ENCODE measurements around the gene TRAK1.

TRAK1 gene

GRCh38 chr3:42106646-42107045, 15.5 kb downstream of the TRAK1 start:
- peaks cover 0 to 24% (median 3%) of the 10 kb centered on the region in 11 experiments; a peak in 7 of 22 replicates for H4K20me1 ChIP-seq
- H3K9me3 ChIP-seq (replicated peaks in 1 of 11): peaks cover 0 to 39% (median 21%) of the 10 kb centered on the region in 11 experiments; a peak in 18 of 22 replicates
- no peak overlapping the region for H3K9ac ChIP-seq
- TF ChIP-seq Cebpa-rat (IDR thresholded peaks at IDR 0.05): no peak
- H3K27ac ChIP-seq: no peak overlapping the region
- peaks cover 21 to 48% (median 44%) of the 10 kb centered on the region in 11 experiments for H3K36me3 ChIP-seq
- peaks cover 13 to 16% (median 15%) of the 10 kb centered on the region in 10 experiments for H3K4me1 ChIP-seq
- H3K27me3 ChIP-seq: no peaks in the 10 kb centered on the region
- H3K4me2 ChIP-seq: no peak overlapping the region
- no peak overlapping the region for H3K4me3 ChIP-seq

GRCh38 chr3:42110631-42111030, 19.5 kb downstream of the TRAK1 start:
- Histone ChIP-seq H3K9ac (no peak overlapping the region), H3K36me3 (peaks cover 5 to 30% (median 18%) of the 10 kb centered on the region in 11 experiments; a peak in 16 of 22 replicates), H3K4me2 (no peak overlapping the region), H3K27me3 (no peaks in the 10 kb centered on the region), H3K27ac (no peak overlapping the region), H4K20me1 (peaks cover 0 to 39% (median 11%) of the 10 kb centered on the region in 11 experiments; a peak in 11 of 22 replicates), H3K9me3 (replicated peaks in 1 of 11) (peaks cover 0 to 13% (median 6%) of the 10 kb centered on the region in 11 experiments; a peak in 9 of 22 replicates), H3K4me3 (no peak overlapping the region), H3K4me1 (peaks cover 0 to 29% (median 18%) of the 10 kb centered on the region in 10 experiments; a peak in 15 of 20 replicates)
- no peak for TF ChIP-seq Cebpa-rat (IDR thresholded peaks at IDR 0.05)

- Histone ChIP-seq H3K4me3 (no peak overlapping the region), H3K4me2 (peak overlapping the region in 7 of 11 experiments; percentile 12 to 79 (median 74); a peak in 13 of 22 replicates), H4K20me1 (peaks cover 14 to 70% (median 47%) of the 10 kb centered on the region in 11 experiments; a peak in 20 of 22 replicates), H3K36me3 (peaks cover 0 to 16% (median 0%) of the 10 kb centered on the region in 11 experiments; a peak in 3 of 22 replicates), H3K9ac (peak overlapping the region in 3 of 11 experiments; percentile 35 to 56 (median 46); a peak in 5 of 22 replicates), H3K27me3 (no peaks in the 10 kb centered on the region), H3K27ac (peak overlapping the region in 6 of 11 experiments; percentile 8 to 74 (median 62); a peak in 10 of 22 replicates), H3K4me1 (peaks cover 20 to 62% (median 46%) of the 10 kb centered on the region in 10 experiments), H3K9me3 (replicated peaks in 1 of 11) (no peaks in the 10 kb centered on the region)
- 0 out of 22 replicates have a peak, but pooled peaks of 1 of the 11 experiments have one; percentile 9 for TF ChIP-seq Cebpa-rat (IDR thresholded peaks at IDR 0.05)
These were observed 23.1 kb downstream of the TRAK1 start for GRCh38 chr3:42114130-42114725.

GRCh38 chr3:42115215-42115614, 24.1 kb downstream of the TRAK1 start:
- Histone ChIP-seq H3K27ac (peak overlapping the region in 4 of 11 experiments; percentile 14 to 74 (median 56); a peak in 4 of 22 replicates), H3K4me3 (no peak overlapping the region), H3K9me3 (replicated peaks in 1 of 11) (no peaks in the 10 kb centered on the region), H4K20me1 (peaks cover 19 to 76% (median 57%) of the 10 kb centered on the region in 11 experiments; a peak in 20 of 22 replicates), H3K4me1 (peaks cover 20 to 72% (median 54%) of the 10 kb centered on the region in 10 experiments), H3K9ac (no peak overlapping the region), H3K36me3 (peaks cover 0 to 16% (median 0%) of the 10 kb centered on the region in 11 experiments; a peak in 3 of 22 replicates), H3K4me2 (peak overlapping the region in 5 of 11 experiments; percentile 36 to 76 (median 52); a peak in 9 of 22 replicates), H3K27me3 (no peaks in the 10 kb centered on the region)
- TF ChIP-seq Cebpa-rat (IDR thresholded peaks at IDR 0.05): no peak

GRCh38 chr3:42115946-42116345, 24.8 kb downstream of the TRAK1 start:
- Histone ChIP-seq H4K20me1 (peaks cover 19 to 81% (median 59%) of the 10 kb centered on the region in 11 experiments; a peak in 20 of 22 replicates), H3K4me2 (peak overlapping the region in 5 of 11 experiments; percentile 36 to 76 (median 52); a peak in 8 of 22 replicates), H3K27me3 (no peaks in the 10 kb centered on the region), H3K4me1 (peaks cover 20 to 79% (median 61%) of the 10 kb centered on the region in 10 experiments), H3K9ac (0 out of 22 replicates have a peak overlapping the region, but pooled peaks of 3 of the 11 experiments have one; percentile 10 to 30 (median 14)), H3K9me3 (replicated peaks in 1 of 11) (no peaks in the 10 kb centered on the region), H3K27ac (peak overlapping the region in 2 of 11 experiments; percentile 58 to 74; a peak in 3 of 22 replicates), H3K4me3 (no peak overlapping the region), H3K36me3 (peaks cover 0 to 16% (median 0%) of the 10 kb centered on the region in 11 experiments; a peak in 4 of 22 replicates)
- TF ChIP-seq Cebpa-rat (IDR thresholded peaks at IDR 0.05): no peak

GRCh38 chr3:42116466-42116865, 25.3 kb downstream of the TRAK1 start:
- H3K4me1 ChIP-seq: peaks cover 20 to 80% (median 61%) of the 10 kb centered on the region in 10 experiments
- H3K27ac ChIP-seq: 0 out of 22 replicates have a peak overlapping the region, but pooled peaks of 1 of the 11 experiments have one; percentile 74
- H3K4me3 ChIP-seq: no peak overlapping the region
- no peaks in the 10 kb centered on the region for H3K9me3 ChIP-seq (replicated peaks in 1 of 11)
- H3K9ac ChIP-seq: 0 out of 22 replicates have a peak overlapping the region, but pooled peaks of 2 of the 11 experiments have one; percentile 10 to 14
- H3K4me2 ChIP-seq: peak overlapping the region in 10 of 11 experiments; percentile 10 to 36 (median 26); a peak in 12 of 22 replicates
- no peaks in the 10 kb centered on the region for H3K27me3 ChIP-seq
- H3K36me3 ChIP-seq: peaks cover 0 to 16% (median 0%) of the 10 kb centered on the region in 11 experiments; a peak in 4 of 22 replicates
- TF ChIP-seq Cebpa-rat (IDR thresholded peaks at IDR 0.05): no peak
- H4K20me1 ChIP-seq: peaks cover 19 to 81% (median 59%) of the 10 kb centered on the region in 11 experiments; a peak in 20 of 22 replicates

GRCh38 chr3:42117175-42118008, 26.2 kb downstream of the TRAK1 start:
- Histone ChIP-seq H4K20me1 (peaks cover 21 to 90% (median 62%) of the 10 kb centered on the region in 11 experiments; a peak in 20 of 22 replicates), H3K27me3 (no peaks in the 10 kb centered on the region), H3K4me1 (peaks cover 23 to 81% (median 62%) of the 10 kb centered on the region in 10 experiments), H3K4me2 (peak overlapping the region in 10 of 11 experiments; percentile 10 to 36 (median 26); a peak in 15 of 22 replicates), H3K9ac (peak overlapping the region in 1 of 11 experiments; percentile 21; a peak in 2 of 22 replicates), H3K4me3 (no peak overlapping the region), H3K27ac (no peak overlapping the region), H3K9me3 (replicated peaks in 1 of 11) (no peaks in the 10 kb centered on the region), H3K36me3 (peaks cover 0 to 19% (median 0%) of the 10 kb centered on the region in 11 experiments; a peak in 8 of 22 replicates)
- TF ChIP-seq Cebpa-rat (IDR thresholded peaks at IDR 0.05): no peak

All from BLaER1 treated with 17β-estradiol and CSF1 and Interleukin-3, amounts not matched to agents 10 nM and 100 nM (cell line).